ENCODE results near the gene SRPX.
A peak's percentile ranks its signal among the peaks of the same experiment; 100 is the strongest.

Gene SRPX

GRCh38 chrX:38129366-38129765, 91.3 kb downstream of the SRPX start:
- DNase-seq: no peak

GRCh38 chrX:38127961-38128360, 92.7 kb downstream of the SRPX start:
- no peak for DNase-seq

DNA sequence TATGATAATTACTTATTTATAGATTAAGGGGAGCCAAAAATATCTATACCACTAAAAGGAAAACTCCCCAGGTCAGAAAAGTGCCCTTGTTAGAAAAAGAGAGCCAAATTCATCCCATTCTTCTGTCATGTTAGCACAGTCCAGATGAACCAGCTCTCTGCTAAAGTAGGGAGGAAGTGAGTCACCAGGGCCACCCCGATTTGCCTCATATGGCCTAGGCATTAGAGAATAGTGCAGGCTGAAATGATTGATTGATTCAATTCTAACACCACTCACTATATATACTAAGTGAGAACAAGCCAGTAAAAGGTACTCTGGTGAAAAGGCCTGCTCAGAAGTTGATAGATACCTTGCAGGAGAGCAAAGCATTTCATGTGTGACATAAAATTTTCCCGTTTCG, 94.5 kb downstream of the SRPX start:
- no peak for DNase-seq

- no peak for DNase-seq
Measured at GRCh38 chrX:38124000-38124399, 96.7 kb downstream of the SRPX start.

- peak; percentile 86 for DNase-seq
Measured at GRCh38 chrX:38117485-38117884, 103.2 kb downstream of the SRPX start.

GRCh38 chrX:38116706-38117105, 104.0 kb downstream of the SRPX start:
- no peak for DNase-seq

- no peak for DNase-seq
Measured at GRCh38 chrX:38112566-38112965, 108.1 kb downstream of the SRPX start.

- DNase-seq: no peak
Measured at GRCh38 chrX:38111196-38111595, 109.5 kb downstream of the SRPX start.

- no peak for DNase-seq
Measured at GRCh38 chrX:38110231-38110630, 110.4 kb downstream of the SRPX start.

- peak; percentile 92 for DNase-seq
Measured at GRCh38 chrX:38109042-38109898, 111.4 kb downstream of the SRPX start.

- DNase-seq: no peak
Measured at GRCh38 chrX:38108364-38108763, 112.3 kb downstream of the SRPX start.

DNA sequence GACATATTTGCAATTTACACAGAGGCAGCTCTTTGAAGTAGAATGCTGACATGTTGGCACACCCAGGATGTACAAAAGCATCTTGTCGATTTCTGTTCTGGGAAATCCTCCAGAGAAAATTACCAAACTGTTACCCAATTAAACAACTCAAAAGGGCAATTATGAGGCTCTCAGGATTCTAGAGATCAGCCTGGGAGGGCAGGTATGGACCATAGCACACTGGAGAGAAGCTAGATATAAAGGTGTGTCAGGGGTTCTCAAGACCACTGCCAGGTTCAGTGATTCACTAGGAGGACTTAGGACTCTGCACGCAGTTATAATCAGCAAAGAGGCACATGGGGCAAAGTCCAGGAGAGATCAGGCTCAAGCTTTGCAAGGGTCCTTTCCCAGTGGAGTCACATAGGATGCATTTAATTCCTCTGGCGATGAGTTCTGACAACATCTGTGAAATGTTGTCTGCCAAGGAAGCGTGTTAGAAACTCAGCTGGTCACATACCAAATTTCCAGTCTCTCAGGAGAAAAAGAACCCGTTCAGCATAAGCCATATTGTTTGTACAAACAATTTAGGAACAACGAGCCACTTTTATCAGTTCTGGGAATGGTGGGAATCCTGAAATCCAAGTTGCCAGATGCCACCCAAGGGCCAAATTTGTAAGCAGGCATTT, 113.5 kb downstream of the SRPX start:
- peak; percentile 20 for DNase-seq

GRCh38 chrX:38105216-38105725, 115.4 kb downstream of the SRPX start:
- DNase-seq: no peak

GRCh38 chrX:38103857-38104812, 116.5 kb downstream of the SRPX start:
- DNase-seq: no peak

GRCh38 chrX:38102875-38103274, 117.8 kb downstream of the SRPX start:
- DNase-seq: no peak

GRCh38 chrX:38102240-38102639, 118.4 kb downstream of the SRPX start:
- DNase-seq: no peak

DNA sequence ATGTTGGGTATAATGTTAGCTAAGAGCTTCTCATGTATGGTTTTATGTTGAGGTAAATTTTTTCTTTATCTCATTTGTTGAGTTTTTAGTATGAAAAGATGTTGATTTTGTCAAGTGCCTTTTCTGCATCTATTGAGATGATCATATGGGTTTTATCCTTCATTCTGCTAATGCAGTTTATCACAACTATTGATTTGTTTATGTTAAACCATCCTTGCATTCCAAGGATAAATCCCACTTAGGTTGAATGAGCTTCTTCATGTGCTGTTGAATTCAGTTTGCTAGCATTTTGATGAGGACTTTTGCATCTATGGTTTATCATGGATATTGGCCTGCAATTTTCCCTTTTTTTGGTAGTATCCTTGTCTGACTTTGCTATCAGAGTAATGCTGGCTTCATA, 121.0 kb downstream of the SRPX start:
- no peak for DNase-seq
